Skin of body (tissue), 2 donors: ENCODE data around the gene P2RX1. TPM values are rescaled to one million over a fixed set of nuclear protein-coding genes. Genes with fewer than 3 reads are reported as not detected.
"Not testable (repeated sequence)": the region's sequence is repeated elsewhere in the genome, so short reads cannot be mapped to it uniquely, and the experiment has no call there.

Experiments
- DNase-seq: peaks from one replicate; lab custom pipeline; 2025; lab: John Stamatoyannopoulos, UW
- total RNA-seq: library from RNA; depleted of rRNA; stranded (reverse); fragments of >200 nt; gene quantifications from one replicate; pipeline ENCODE4 v1.2.3, GENCODE V29; 2014

Gene P2RX1
- total RNA-seq, 1 donor from 2014 or later, result 2.6 TPM

- no peak for DNase-seq
Measured at GRCh38 chr17:3952186-3952585, 35.9 kb upstream of the P2RX1 start.

GRCh38 chr17:3951420-3951819, 35.2 kb upstream of the P2RX1 start:
- no peak for DNase-seq

GRCh38 chr17:3951003-3951402, 34.7 kb upstream of the P2RX1 start:
- no peak for DNase-seq

DNA sequence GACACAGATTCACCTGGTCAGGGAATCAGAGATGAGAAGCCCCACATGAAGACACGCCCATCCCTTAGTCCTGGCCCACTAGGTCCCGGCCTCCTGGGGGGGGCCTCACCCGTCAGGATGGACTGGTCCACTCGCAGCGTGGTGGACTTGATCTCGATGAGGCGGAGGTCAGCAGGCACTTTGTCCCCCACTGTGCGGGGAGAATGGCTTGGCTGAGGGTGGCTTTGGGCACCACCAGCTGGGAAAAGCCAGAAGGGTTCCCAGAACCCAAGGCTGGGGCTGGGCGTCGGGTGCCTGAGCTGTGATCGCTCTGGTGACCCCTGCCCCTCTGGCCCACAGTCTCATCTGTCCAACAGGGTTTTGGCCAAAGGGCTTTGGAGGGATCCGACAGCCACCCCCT, 34.3 kb upstream of the P2RX1 start:
- no peak for DNase-seq

DNA sequence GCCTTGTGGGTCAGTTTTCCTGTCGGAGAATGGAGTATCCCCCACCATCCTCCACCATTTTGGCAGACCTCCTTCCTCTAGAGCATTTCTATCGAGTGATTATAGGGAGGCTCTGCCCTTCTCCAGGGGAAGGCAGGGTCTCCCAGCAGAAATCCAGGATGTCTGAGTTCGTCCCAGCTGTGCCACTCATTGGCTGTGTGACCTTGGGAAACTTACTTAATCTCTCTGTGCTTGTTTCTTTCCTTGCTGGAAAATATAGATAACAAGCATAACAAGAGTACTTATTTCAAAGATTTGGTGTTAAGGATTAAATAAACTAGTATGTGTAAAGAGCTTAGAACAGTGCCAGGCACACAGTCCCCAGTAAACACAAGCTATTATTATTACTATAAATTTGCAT, 33.2 kb upstream of the P2RX1 start:
- DNase-seq, result no peak

DNA sequence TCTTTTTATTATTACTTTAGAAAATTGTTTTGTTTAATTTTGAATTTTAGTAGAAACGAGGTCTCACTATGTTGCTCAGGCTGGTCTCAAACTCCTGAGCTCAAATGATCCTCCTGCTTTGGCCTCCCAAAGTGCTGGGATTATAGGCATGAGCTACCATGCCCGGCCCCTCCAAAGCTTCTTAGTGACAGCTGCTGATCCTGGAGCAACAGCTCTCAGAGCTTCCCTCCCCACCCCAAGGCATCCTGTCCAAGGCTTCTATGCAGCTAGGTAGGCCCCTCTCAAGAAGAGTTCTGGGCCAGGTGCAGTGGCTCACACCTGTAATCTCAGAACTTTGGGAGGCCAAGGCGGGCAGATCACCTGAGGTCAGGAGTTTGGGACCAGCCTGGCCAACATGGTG, 32.3 kb upstream of the P2RX1 start:
- DNase-seq, result not testable (repeated sequence)

DNA sequence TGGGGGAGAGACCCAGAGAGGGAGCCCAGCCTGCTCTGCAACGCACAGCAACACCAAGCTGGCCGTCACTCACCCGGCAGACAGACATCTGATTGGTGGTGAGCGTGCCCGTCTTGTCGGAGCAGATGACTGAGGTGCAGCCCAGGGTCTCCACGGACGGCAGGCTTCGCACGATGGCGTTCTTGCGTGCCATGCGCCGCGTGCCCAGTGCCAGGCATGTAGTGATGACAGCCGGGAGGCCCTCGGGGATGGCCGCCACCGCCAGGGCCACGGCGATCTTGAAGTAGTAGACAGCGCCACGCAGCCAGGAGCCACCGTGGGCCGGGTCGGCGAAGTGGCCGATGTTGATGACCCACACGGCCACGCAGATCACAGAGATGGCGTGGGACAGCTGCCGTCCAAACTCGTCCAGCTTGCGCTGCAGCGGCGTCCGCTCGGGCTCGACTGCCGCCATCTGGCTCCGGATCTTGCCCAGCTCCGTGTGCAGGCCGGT, 31.1 kb upstream of the P2RX1 start:
- DNase-seq, result no peak

- DNase-seq, result no peak
Measured at GRCh38 chr17:3946711-3947235, 30.5 kb upstream of the P2RX1 start.

GRCh38 chr17:3944485-3945388, 28.5 kb upstream of the P2RX1 start:
- DNase-seq, result peak; percentile 19

DNA sequence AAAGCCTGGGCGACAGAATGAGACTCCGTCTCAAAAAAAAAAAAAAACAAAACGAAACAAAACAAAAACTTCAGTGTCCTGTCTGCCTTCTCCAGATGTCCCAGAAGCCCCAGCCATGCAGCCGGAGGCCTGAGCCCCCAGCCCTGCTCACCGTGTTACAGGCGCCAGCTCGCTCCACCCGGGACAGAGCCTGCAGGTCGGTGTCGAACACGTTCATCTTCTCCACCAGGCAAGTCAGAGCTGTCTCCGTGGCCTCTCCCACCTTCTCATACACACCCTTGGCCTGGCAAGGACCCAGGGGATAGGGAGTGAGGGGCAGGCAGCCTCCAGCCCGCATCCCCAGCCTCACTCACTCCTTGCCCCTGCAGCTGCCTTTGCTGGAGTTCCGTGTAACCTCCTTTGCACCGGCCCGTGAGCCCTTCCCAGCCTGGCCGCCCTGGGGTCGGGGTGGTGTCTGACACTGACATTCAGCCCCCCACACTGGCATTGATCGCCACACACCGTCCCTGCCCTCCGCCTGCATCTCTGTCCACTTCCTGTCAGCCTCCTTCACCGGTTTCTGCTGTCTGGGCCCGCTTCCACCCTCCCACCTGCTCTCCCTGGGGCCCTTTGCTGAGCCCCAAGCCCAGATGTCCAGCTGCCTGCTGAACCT, 27.1 kb upstream of the P2RX1 start:
- no peak for DNase-seq

DNA sequence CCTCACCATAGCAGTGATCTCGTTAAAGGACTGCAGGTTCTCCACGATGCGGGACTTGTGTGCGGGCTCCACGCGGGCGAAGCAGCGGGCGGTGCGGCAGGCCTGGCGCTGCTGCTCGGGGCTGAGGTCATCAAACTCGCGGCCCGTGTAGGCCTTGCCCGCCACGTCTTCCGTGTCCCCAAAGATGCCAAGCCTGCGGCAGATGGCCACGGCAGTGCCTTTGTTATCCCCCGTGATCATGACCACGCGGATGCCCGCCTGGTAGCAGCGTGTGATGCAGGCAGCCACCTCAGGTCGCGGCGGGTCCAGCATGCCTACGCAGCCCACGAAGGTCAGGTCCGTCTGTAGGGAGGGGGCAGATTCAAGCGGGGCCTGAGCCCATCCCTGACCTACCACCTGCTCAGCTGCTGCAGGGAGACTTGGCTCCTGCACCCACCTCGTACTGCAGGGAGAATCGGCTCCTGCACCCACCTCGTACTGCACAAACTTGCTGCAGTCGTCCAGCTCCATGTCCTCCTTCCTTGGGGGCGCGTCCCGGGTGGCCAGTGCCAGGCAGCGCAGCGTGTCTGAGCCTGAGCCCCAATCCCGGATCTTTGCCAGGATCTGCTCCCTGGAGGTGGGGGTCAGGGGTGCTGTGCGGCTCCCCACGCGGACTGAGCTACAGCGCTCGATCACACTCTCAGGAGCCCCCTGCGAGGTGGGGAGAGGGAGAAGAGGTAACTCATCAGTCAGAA, 24.9 kb upstream of the P2RX1 start:
- no peak for DNase-seq

DNA sequence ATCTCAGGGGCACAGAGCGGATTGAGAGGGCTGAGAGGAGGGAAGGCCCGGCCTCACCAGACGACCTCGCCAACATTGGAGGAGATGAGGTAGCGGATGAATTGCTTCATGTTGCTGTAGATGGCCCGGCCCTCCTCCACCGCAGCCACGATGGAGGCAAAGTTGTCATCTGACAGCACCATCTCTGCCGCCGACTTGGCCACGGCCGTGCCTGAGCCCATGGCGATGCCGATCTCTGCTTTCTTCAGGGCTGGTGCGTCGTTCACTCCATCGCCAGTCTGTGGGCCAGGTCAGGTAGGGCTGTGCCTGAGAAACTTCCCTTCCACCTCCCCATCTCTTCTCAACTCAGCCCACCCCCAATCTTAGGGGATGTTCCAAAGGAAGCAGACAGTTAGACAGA, 21.1 kb upstream of the P2RX1 start:
- DNase-seq, result no peak

DNA sequence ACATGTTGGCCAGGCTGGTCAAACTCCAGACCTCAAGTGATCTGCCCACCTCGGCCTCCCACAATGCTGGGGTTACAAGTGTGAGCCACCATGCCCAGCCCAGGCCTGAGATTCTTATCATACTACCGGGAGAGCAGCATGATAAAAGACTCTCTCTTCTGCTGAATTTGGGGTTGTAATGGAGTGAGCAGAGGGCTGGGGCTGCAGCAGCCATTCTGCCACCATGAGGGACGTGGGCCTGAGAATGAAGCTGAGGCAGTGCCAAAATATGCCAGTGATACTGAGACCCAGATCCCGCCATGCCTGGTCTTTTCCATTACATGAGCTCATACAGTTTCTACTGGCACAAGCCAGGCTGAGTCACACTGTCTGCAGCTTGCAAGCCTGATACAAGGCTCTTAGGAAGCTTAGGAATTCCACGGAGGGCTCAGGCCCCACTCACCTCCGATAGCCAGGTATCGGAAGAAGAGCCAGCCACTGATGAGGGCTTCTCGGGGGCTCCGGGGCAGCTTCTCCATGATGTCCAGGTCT, 19.6 kb upstream of the P2RX1 start:
- DNase-seq, result no peak

GRCh38 chr17:3935140-3935542, 18.9 kb upstream of the P2RX1 start:
- DNase-seq, result peak; percentile 20

DNA sequence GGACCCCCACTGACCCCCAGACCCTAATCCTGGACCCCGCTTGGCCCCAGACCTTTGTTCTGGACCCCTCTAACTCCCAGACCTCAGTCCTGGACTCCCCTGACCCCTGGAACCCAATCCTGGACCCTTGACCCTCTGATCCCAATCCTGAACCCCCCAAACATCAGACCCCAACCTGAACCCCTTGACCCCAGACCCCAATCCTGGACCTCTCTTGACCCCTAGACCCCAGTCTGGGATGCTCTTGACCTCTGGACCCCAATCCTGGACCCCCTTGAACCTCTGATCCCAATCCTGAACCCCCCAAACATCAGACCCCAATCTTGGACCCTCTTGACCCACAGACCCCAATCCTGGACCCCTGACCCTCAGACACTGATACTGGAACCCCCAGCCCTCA, 13.5 kb upstream of the P2RX1 start:
- no peak for DNase-seq

GRCh38 chr17:3929181-3929580, 12.9 kb upstream of the P2RX1 start:
- DNase-seq, result no peak

- DNase-seq, result no peak
Measured at GRCh38 chr17:3928406-3928805, 12.1 kb upstream of the P2RX1 start.

GRCh38 chr17:3927628-3928340, 11.5 kb upstream of the P2RX1 start:
- no peak for DNase-seq

GRCh38 chr17:3926860-3927627, 10.8 kb upstream of the P2RX1 start:
- no peak for DNase-seq
